HG03108 (cell line): Measurements from ENCODE around the gene SH3PXD2A.

Source experiments
- ATAC-seq: cut with Tn5 transposase; IDR thresholded peaks from one replicate; pipeline ENCODE4 v1.9.1; 2021; ENCODE audit warnings: moderate library complexity; ENCODE audit not compliant: unreplicated experiment

SH3PXD2A gene

GRCh38 chr10:103834436-103835095 lies 20.8 kb downstream of the SH3PXD2A start:
- no peak for ATAC-seq

DNA sequence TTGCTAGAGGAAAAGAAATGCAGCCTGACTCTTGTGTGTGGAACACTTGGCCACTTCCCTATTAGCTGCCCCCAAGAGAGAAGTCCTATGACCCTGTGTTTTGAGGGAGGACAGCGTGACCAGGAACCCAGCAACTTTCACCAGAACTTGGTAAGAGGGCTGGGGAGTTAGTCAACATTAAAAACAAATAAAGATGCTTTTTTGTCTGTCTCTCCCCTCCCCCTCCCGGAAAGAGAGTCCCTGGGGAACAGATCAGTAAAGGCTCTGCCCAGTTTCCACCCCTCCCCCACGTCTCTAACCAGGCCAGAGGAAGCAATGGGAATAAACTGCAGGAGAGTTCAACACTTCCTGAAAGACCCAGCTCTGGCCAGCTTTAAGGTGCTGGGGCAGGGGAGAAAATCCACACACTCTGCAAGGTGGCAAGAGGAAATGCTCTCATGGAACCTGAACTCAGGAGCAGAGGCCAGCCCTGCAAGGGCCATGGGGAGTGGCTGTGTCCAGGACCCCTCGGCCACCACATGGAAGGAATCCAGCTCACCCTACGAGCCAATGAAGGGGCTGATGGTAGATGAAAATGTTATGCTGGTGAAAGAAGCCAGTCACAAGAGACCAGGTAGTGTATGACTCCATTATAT lies 21.5 kb downstream of the SH3PXD2A start:
- no peak for ATAC-seq

GRCh38 chr10:103832806-103833205 lies 22.6 kb downstream of the SH3PXD2A start:
- no peak for ATAC-seq

DNA sequence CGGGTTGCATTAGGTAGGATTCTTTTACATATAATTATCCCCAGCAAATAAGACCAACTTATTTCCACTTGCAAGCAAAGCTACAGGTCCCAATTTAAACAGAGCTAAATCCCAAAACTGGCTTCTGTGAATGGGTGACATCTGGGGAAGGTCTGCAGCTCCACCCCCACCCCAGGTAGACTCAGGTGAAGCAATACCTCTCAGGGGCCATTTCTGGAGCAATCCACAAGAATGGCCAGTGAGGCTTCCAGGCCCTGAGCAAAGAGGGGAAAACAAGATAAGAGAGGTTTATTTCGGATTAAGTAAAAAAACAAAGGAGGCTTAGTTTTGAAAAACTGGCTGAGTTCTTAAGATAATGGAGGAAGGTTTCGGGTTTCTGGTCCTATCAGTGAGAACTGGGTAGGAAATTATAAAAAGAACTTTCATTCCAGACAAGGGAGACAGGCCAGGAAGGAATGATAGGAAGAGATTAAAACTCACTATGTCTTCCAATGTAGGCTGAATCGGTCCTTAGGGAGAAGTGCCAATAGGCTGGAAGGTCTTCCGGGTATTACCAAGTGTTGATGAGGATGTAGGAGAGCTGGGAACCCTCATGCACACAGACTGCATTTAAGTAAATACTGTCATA lies 25.4 kb downstream of the SH3PXD2A start:
- ATAC-seq, result no peak

- no peak for ATAC-seq
Measured at GRCh38 chr10:103829278-103829677, 26.1 kb downstream of the SH3PXD2A start.

DNA sequence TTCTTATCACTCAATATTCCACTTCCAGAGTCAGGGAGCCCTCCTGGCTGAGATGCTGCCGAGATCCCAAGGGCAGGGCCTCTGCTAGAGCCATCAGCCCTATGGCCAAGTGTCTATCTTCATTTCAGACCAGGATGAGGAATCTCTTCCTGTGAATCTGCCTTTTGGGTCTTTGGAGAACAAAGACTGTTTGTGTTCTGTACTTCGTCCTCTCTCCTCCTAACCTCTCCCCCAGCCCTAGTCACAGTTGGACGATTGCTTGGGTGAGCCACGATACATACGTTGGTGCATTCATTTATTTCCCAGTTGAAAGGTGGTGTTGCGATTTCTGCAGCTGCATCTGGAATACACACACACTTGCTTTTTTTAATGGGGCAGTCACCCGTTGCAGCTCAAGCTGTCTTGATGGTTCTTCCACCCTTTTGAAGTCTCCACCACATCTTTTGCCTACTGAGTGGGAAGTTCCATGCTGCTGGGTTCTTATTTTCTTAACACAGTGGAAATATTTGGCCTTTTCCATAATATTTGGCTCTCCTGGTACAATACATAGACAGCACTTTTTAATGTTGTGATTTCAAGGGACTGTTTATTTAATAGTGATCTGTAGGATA lies 26.7 kb downstream of the SH3PXD2A start:
- no peak for ATAC-seq

- no peak for ATAC-seq
Measured at GRCh38 chr10:103828107-103828506, 27.3 kb downstream of the SH3PXD2A start.

DNA sequence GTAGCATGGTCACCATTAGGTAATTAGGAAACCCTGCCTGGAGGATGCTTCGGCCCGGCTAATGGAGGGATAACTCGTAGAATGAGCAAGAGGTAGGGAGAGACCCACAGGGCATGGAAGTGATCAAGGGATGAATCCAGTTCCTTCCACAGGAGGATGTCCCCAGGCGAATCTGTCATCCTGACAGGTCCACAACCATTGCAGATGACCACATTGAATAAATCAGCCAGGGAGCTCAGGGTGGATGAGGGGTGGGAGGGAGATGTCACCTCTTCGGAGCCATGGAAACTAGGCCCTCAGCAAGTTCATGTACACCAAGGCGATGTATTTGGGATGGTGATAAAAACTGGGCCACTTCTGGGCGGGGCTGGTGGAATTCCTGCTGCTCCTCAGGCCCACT lies 28.5 kb downstream of the SH3PXD2A start:
- no peak for ATAC-seq

DNA sequence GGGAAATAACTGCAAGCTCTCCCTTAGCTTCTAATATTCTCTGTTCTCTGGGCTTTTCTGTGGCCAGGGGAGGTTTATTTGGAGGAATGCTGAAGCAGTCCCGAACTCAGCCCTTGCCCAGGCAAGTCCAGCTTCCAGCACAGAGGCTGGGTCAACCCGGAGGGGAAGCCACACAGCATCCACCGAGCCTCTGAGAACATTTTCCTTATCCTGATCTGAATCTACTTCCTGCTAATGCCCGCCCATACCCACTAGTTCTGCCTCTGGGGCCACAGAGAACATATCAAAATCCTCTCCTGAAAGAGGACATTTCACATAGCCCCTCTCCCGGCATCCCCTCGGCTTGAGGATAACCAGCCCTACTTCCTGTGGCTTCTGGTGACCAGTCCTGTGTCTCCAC lies 31.1 kb downstream of the SH3PXD2A start:
- ATAC-seq, result no peak

- ATAC-seq, result no peak
Measured at GRCh38 chr10:103823706-103824272, 31.6 kb downstream of the SH3PXD2A start.

- no peak for ATAC-seq
Measured at GRCh38 chr10:103822800-103823199, 32.6 kb downstream of the SH3PXD2A start.

GRCh38 chr10:103822107-103822716 lies 33.2 kb downstream of the SH3PXD2A start:
- no peak for ATAC-seq

GRCh38 chr10:103820101-103821062 lies 35.0 kb downstream of the SH3PXD2A start:
- no peak for ATAC-seq

GRCh38 chr10:103819493-103819892 lies 35.9 kb downstream of the SH3PXD2A start:
- ATAC-seq, result no peak

DNA sequence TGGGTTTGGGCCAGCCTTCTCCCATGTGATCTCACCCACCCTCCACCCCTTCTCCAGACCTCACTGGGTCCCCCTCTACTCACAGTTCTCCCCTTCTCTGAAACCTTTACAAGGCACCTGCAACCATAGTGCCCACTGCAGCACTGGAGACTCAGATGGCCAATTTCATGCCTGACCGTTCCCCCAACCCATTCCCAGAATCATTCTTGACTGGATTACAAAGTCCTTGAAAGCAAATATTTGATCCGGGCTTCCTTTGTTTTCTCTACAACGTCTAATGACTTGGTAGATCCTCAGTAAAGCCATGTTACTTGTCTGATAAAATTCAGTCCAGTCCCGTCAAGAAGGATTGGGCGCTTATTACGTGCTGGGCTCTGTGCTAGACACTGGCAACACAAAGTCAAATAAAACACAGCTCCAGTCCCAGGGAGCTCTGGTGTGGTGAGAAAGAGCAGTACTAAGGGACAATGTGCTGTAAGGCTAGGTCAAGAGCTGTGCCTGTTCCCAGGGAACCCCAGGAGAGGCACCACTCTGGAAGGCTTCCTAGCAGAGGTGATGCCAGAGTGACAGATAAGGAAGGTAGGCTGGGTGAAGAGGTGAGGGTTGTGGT lies 36.5 kb downstream of the SH3PXD2A start:
- ATAC-seq, result no peak

GRCh38 chr10:103818105-103818504 lies 37.3 kb downstream of the SH3PXD2A start:
- ATAC-seq, result no peak

DNA sequence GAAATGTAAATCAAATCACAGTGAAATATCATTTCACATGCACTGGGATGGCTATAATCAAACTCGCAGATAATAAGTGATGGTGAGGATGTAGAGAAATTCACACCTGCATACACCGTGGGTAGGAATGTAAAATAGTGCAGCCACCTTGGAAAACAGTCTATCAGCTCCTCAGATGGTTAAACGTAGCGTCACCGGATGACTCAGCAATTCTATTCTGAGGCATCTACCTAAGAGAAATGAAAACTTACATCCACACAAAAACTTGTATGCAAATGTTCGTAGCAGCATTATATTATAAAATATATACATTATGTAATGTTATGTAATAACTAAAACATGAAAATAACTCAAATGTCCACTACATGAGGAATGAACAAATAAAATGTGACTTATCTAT lies 38.9 kb downstream of the SH3PXD2A start:
- no peak for ATAC-seq

DNA sequence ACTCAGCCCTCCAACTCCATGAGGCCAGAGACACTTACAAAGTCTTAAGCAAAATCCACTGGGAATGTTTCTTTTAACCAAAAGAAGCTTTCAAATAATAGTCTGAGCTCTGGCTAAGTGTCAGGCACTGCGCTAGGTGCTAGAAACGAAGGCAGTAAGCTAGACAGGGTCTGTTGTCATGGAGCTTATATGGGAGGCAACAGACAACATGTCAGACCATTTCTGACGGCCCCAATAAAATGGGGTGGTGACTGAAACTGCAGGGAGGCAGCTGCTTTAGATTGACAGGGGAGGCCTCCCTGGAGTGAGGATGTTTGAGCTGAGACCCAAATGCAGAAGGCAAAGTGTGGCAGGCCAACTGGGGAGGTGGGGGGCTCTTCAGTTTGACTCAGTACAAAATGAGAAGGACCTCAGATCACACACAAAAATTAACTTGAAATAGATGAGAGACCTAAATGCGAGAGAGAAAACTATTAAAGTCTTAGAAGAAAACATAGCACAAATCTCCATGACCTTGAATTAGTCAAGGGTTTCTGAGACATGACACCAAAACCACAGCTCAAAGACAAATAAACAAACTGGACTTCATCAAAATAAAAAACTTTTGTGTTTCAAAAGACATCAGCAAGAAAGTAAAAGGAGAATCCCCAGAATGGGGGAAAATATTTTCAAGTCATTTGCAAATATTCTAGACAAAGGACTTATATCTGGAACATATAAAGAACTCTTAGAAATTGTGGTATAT lies 40.6 kb downstream of the SH3PXD2A start:
- no peak for ATAC-seq

DNA sequence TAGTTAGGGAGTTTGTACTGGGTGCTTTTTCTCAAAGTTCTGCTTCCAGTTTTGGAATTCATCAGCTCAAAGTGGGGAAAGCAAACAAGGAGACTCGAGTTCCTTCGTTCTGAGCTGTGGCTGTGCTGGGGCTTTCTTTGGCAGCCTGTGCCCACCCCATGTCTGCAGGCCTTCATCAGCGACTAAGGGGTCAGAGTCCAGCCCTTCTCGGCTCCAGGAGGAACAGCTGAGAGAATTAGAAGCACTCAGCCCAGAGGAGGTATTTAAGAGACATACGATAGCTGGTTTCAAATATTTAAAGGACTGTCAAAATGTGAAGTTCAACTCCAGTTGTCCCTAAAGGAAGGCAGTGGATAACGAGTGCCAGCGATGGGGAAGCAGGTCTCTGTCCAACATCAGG lies 41.3 kb downstream of the SH3PXD2A start:
- no peak for ATAC-seq
